GM19468 (cell line): Measurements from ENCODE around the gene PSMD6.

Experiments used
- ATAC-seq: cut with Tn5 transposase; IDR thresholded peaks from one replicate; pipeline ENCODE4 v1.9.1; 2021; ENCODE audit warnings: mild to moderate bottlenecking, moderate library complexity, moderate number of reproducible peaks; ENCODE audit not compliant: unreplicated experiment; ENCODE audit errors: extremely low read depth

The PSMD6 gene

GRCh38 chr3:63980830-63981498, 42.3 kb downstream of the PSMD6 start:
- ATAC-seq, result no peak

- no peak for ATAC-seq
Observed at GRCh38 chr3:63980019-63980418, 43.3 kb downstream of the PSMD6 start.

- ATAC-seq, result no peak
Observed at GRCh38 chr3:63979093-63979885, 44.0 kb downstream of the PSMD6 start.

GRCh38 chr3:63977893-63978292, 45.4 kb downstream of the PSMD6 start:
- ATAC-seq, result no peak

GRCh38 chr3:63976872-63977200, 46.5 kb downstream of the PSMD6 start:
- ATAC-seq, result no peak

- ATAC-seq, result no peak
Observed at GRCh38 chr3:63976161-63976871, 47.0 kb downstream of the PSMD6 start.

- ATAC-seq, result no peak
Observed at GRCh38 chr3:63975723-63976122, 47.6 kb downstream of the PSMD6 start.

- ATAC-seq, result no peak
Observed at GRCh38 chr3:63974451-63974850, 48.8 kb downstream of the PSMD6 start.

- no peak for ATAC-seq
Observed at GRCh38 chr3:63973406-63973805, 49.9 kb downstream of the PSMD6 start.

- ATAC-seq, result no peak
Observed at GRCh38 chr3:63972987-63973386, 50.3 kb downstream of the PSMD6 start.

GRCh38 chr3:63972196-63972595, 51.1 kb downstream of the PSMD6 start:
- no peak for ATAC-seq

- ATAC-seq, result no peak
Observed at GRCh38 chr3:63970631-63971475, 52.4 kb downstream of the PSMD6 start.

GRCh38 chr3:63969876-63970275, 53.4 kb downstream of the PSMD6 start:
- ATAC-seq, result no peak

- ATAC-seq, result no peak
Observed at GRCh38 chr3:63968612-63969350, 54.5 kb downstream of the PSMD6 start.

- ATAC-seq, result peak; percentile 33
Observed at GRCh38 chr3:63967675-63968611, 55.4 kb downstream of the PSMD6 start.

GRCh38 chr3:63966871-63967270, 56.4 kb downstream of the PSMD6 start:
- no peak for ATAC-seq

GRCh38 chr3:63966007-63966406, 57.3 kb downstream of the PSMD6 start:
- no peak for ATAC-seq

- ATAC-seq, result no peak
Observed at GRCh38 chr3:63964681-63965485, 58.4 kb downstream of the PSMD6 start.
